GM12874 (cell line): ENCODE results near the gene SPHKAP.

Source experiments
- CTCF ChIP-seq: IDR thresholded peaks from 2 replicates; pipeline ENCODE4 v1.5.1; 2011; ENCODE audit warnings: low read depth, mild to moderate bottlenecking, control low read depth, low read length, moderate library complexity; ENCODE audit not compliant: insufficient read depth

The SPHKAP gene

GRCh38 chr2:228118940-228119339 is 62.5 kb downstream of the SPHKAP start:
- no peak for TF ChIP-seq CTCF

GRCh38 chr2:228107846-228108245 is 73.6 kb downstream of the SPHKAP start:
- TF ChIP-seq CTCF = no peak

- no peak for TF ChIP-seq CTCF
Measured at GRCh38 chr2:228105526-228106250, 75.8 kb downstream of the SPHKAP start.

GRCh38 chr2:228104215-228104614 is 77.3 kb downstream of the SPHKAP start:
- no peak for TF ChIP-seq CTCF

- TF ChIP-seq CTCF = no peak
Measured at GRCh38 chr2:228103379-228103778, 78.1 kb downstream of the SPHKAP start.

GRCh38 chr2:228102949-228103348 is 78.5 kb downstream of the SPHKAP start:
- no peak for TF ChIP-seq CTCF

- TF ChIP-seq CTCF = no peak
Measured at GRCh38 chr2:228094377-228094921, 87.0 kb downstream of the SPHKAP start.
